Activated CD8-positive, alpha-beta memory T cell treated with anti-CD3 and anti-CD28 coated beads for 24 hours (primary cell): ENCODE measurements around the gene TECTB.

Experiments used
- DNase-seq: peaks from one replicate; pipeline ENCODE4 v3.0.0-alpha.2; 2020

TECTB gene

GRCh38 chr10:112275512-112276245 is 7.5 kb upstream of the TECTB start:
- no peak for DNase-seq

- DNase-seq, result no peak
These were observed 4.3 kb upstream of the TECTB start for GRCh38 chr10:112278871-112279270.

GRCh38 chr10:112279433-112279832 is 3.8 kb upstream of the TECTB start:
- no peak for DNase-seq

GRCh38 chr10:112280205-112280921 is 2.8 kb upstream of the TECTB start:
- no peak for DNase-seq

GRCh38 chr10:112282086-112282485 is 1.1 kb upstream of the TECTB start:
- DNase-seq, result no peak

- DNase-seq, result no peak
These were observed 3.9 kb downstream of the TECTB start for GRCh38 chr10:112286837-112287818.

GRCh38 chr10:112287844-112288243 is 4.6 kb downstream of the TECTB start:
- DNase-seq, result no peak

- no peak for DNase-seq
These were observed 5.3 kb downstream of the TECTB start for GRCh38 chr10:112288486-112288885.

- no peak for DNase-seq
These were observed 6.3 kb downstream of the TECTB start for GRCh38 chr10:112289373-112290053.

- DNase-seq, result no peak
These were observed 6.8 kb downstream of the TECTB start for GRCh38 chr10:112290054-112290373.

- DNase-seq, result no peak
These were observed 11.0 kb downstream of the TECTB start for GRCh38 chr10:112294169-112294568.

GRCh38 chr10:112295853-112296830 is 12.9 kb downstream of the TECTB start:
- no peak for DNase-seq

- DNase-seq, result no peak
These were observed 13.7 kb downstream of the TECTB start for GRCh38 chr10:112296908-112297331.

GRCh38 chr10:112298581-112298980 is 15.4 kb downstream of the TECTB start:
- no peak for DNase-seq

- no peak for DNase-seq
These were observed 16.3 kb downstream of the TECTB start for GRCh38 chr10:112299456-112299855.

GRCh38 chr10:112302335-112302734 is 19.1 kb downstream of the TECTB start:
- DNase-seq, result no peak

GRCh38 chr10:112303528-112303927 is 20.3 kb downstream of the TECTB start:
- DNase-seq, result no peak

GRCh38 chr10:112304267-112304859 is 21.2 kb downstream of the TECTB start:
- no peak for DNase-seq

- DNase-seq, result peak; percentile 57
These were observed 24.3 kb downstream of the TECTB start for GRCh38 chr10:112307358-112308124.

GRCh38 chr10:112308125-112308502 is 24.9 kb downstream of the TECTB start:
- DNase-seq, result no peak
